Vagina (tissue), 2 donors: Measurements from ENCODE around the gene THAP4. TPM values are rescaled to one million over a fixed set of nuclear protein-coding genes. Genes with fewer than 3 reads are reported as not detected.

Source experiments
- DNase-seq, 2 donors: peaks; one replicate each; pipeline ENCODE4 v3.0.0-alpha.2; 2017; ENCODE audit errors: extremely low spot score in 2 of 2
- H3K27ac ChIP-seq: fragments of 200-600 bp; sonication (generic); one replicate; pipeline ENCODE4 v1.5.1; 2019
- H3K27me3 ChIP-seq: fragments of 200-600 bp; sonication (generic); one replicate; pipeline ENCODE4 v1.5.1; 2019
- H3K36me3 ChIP-seq, 2 donors: fragments of 200-600 bp; sonication (generic); one replicate each; pipeline ENCODE4 v1.5.1; 2017 to 2019
- H3K4me1 ChIP-seq: fragments of 200-600 bp; sonication (generic); one replicate; pipeline ENCODE4 v1.5.1; 2019
- H3K4me3 ChIP-seq, 2 donors: fragments of 200-600 bp; sonication (generic); 1 replicate in 1 of 2; 2 replicates in 1 of 2; pipeline ENCODE4 v1.5.1; 2016 to 2019
- H3K9me3 ChIP-seq: fragments of 200-600 bp; sonication (generic); one replicate; pipeline ENCODE4 v1.5.1; 2019
- CTCF ChIP-seq, 3 experiments: fragments of 450-650 bp in 2 of 3; fragments of 200-600 bp in 1 of 3; sonication (generic) in 1 of 3; IDR thresholded peaks; one replicate each; pipeline ENCODE4 v1.5.1; 2017 to 2019; ENCODE audit warnings: antibody characterized with exemption in 3 of 3, mild to moderate bottlenecking in 2 of 3, moderate library complexity in 2 of 3
- POLR2A ChIP-seq, 2 donors: fragments of 450-650 bp; IDR thresholded peaks; one replicate each; pipeline ENCODE4 v1.6.1; 2017; ENCODE audit warnings: antibody characterized with exemption in 2 of 2, mild to moderate bottlenecking in 2 of 2, moderate library complexity in 2 of 2
- POLR2AphosphoS5 ChIP-seq, 2 donors: sonication (generic); formaldehyde crosslinking; IDR thresholded peaks; one replicate each; pipeline ENCODE4 v1.9.0; 2017; ENCODE audit warnings: antibody characterized with exemption in 2 of 2, mild to moderate bottlenecking in 2 of 2, low read depth in 1 of 2; ENCODE audit not compliant: insufficient read depth in 1 of 2
- intact Hi-C: fragments of 100-400 bp; cut with DNase I; formaldehyde crosslinking; loops from one replicate; pipeline ENCODE4 v1.15.1; 2023
- total RNA-seq: library from RNA; depleted of rRNA; stranded (reverse); fragments of >200 nt; gene quantifications from one replicate; pipeline ENCODE4 v1.2.3, GENCODE V29; 2016

The THAP4 gene
- total RNA-seq, 1 donor from 2014 or later = 44.4 TPM

GRCh38 chr2:241670333-241671110 is 33.6 kb upstream of the THAP4 start:
- Histone ChIP-seq H3K27me3 (no peaks in the 10 kb centered on the region), H3K27ac (no peak overlapping the region), H3K36me3 (peaks cover 0 to 63% of the 10 kb centered on the region in 2 donors), H3K4me3 (no peak overlapping the region), H3K9me3 (no peaks in the 10 kb centered on the region), H3K4me1 (no peaks in the 10 kb centered on the region)
- intact Hi-C loops = no loop called here
- no peak for DNase-seq
- TF ChIP-seq CTCF (IDR thresholded peaks at IDR 0.05) = no peak
- no peak for TF ChIP-seq POLR2AphosphoS5 (IDR thresholded peaks at IDR 0.05; ENCODE audit: insufficient read depth in 1 of 2, low read depth in 1 of 2)
- no peak for TF ChIP-seq POLR2A (IDR thresholded peaks at IDR 0.05)

- H3K27ac ChIP-seq = no peak overlapping the region
- intact Hi-C loops = no loop called here
- no peaks in the 10 kb centered on the region for H3K4me1 ChIP-seq
- no peak for DNase-seq
- TF ChIP-seq CTCF (IDR thresholded peaks at IDR 0.05) = no peak
- TF ChIP-seq POLR2AphosphoS5 (IDR thresholded peaks at IDR 0.05; ENCODE audit: insufficient read depth in 1 of 2, low read depth in 1 of 2) = no peak
- TF ChIP-seq POLR2A (IDR thresholded peaks at IDR 0.05) = no peak
- H3K36me3 ChIP-seq = peaks cover 0 to 63% of the 10 kb centered on the region in 2 donors
- no peak overlapping the region for H3K4me3 ChIP-seq
- no peaks in the 10 kb centered on the region for H3K9me3 ChIP-seq
- no peaks in the 10 kb centered on the region for H3K27me3 ChIP-seq
Observed at GRCh38 chr2:241668839-241669238, 31.9 kb upstream of the THAP4 start.

DNA sequence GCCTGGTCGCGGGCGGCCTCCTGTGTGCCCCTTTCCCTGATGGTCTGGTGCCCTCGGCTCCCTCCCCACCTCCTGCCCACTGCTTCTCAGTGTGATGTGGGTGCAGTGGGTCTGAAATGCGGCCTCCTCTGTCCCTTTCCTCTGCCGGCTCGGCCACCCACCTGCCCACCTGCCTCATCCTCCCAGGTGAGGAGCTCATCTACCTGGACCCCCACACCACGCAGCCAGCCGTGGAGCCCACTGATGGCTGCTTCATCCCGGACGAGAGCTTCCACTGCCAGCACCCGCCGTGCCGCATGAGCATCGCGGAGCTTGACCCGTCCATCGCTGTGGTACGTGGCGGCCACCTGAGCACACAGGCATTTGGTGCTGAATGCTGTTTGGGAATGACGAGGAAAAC is 31.4 kb upstream of the THAP4 start:
- Histone ChIP-seq H3K4me3 (no peak overlapping the region), H3K27ac (no peak overlapping the region), H3K36me3 (peaks cover 0 to 63% of the 10 kb centered on the region in 2 donors), H3K4me1 (no peaks in the 10 kb centered on the region), H3K27me3 (no peaks in the 10 kb centered on the region), H3K9me3 (no peaks in the 10 kb centered on the region)
- DNase-seq = no peak
- TF ChIP-seq POLR2AphosphoS5 (IDR thresholded peaks at IDR 0.05; ENCODE audit: insufficient read depth in 1 of 2, low read depth in 1 of 2) = no peak
- TF ChIP-seq POLR2A (IDR thresholded peaks at IDR 0.05) = no peak
- no peak for TF ChIP-seq CTCF (IDR thresholded peaks at IDR 0.05)
- intact Hi-C loops = no loop called here

GRCh38 chr2:241666627-241667400 is 29.9 kb upstream of the THAP4 start:
- H3K4me3 ChIP-seq = no peak overlapping the region
- H3K27me3 ChIP-seq = no peaks in the 10 kb centered on the region
- intact Hi-C loops = no loop called here
- no peaks in the 10 kb centered on the region for H3K9me3 ChIP-seq
- peaks cover 0 to 49% of the 10 kb centered on the region in 2 donors for H3K36me3 ChIP-seq
- H3K27ac ChIP-seq = no peak overlapping the region
- no peak for DNase-seq
- no peak for TF ChIP-seq POLR2A (IDR thresholded peaks at IDR 0.05)
- no peak for TF ChIP-seq POLR2AphosphoS5 (IDR thresholded peaks at IDR 0.05; ENCODE audit: insufficient read depth in 1 of 2, low read depth in 1 of 2)
- no peak for TF ChIP-seq CTCF (IDR thresholded peaks at IDR 0.05)
- no peaks in the 10 kb centered on the region for H3K4me1 ChIP-seq
